K562 (cell line): Measurements from ENCODE around the gene VASH1. TPM values are rescaled to one million over a fixed set of nuclear protein-coding genes. Genes with fewer than 3 reads are reported as not detected.

Experiments used
- ATAC-seq: fragments of 200-7000 bp; cut with Tn5 transposase; 3 replicates; pipeline ENCODE4 v1.9.1; 2020; ENCODE audit warnings: moderate library complexity
- BruUV-seq: library from RNA; stranded (reverse); fragments of 400-500 nt; replicated peaks from 2 replicates; lab custom pipeline; 2021; lab: Mats Ljungman, UMichigan
- CTCF ChIA-PET: fragments of 300-600 bp; formaldehyde crosslinking; extraction: SDS; loops from one replicate; lab custom pipeline; 2021; ENCODE audit warnings: low intra/inter-chr PET ratio; lab: Yijun Ruan, JAX
- POLR2A ChIA-PET: fragments of 300-600, 350-650 bp; sonication (Branson Sonifier 250); formaldehyde crosslinking; extraction: SDS; loops from one replicate; lab custom pipeline; 2021; ENCODE audit warnings: antibody characterized with exemption, inconsistent platforms; lab: Yijun Ruan, JAX
- DNase-seq, 4 experiments: peaks; one replicate each; pipeline versions ENCODE4 v3.0.0 to v3.0.0-alpha.2; 2011 to 2018; ENCODE audit warnings: low spot score in 3 of 4, mixed read lengths in 3 of 4; ENCODE audit errors: extremely low read depth in 1 of 4
- FAIRE-seq: peaks from 2 replicates; lab custom pipeline; 2011; peaks lifted over from hg19 to GRCh38; lab: Jason Lieb, UNC
- H2AFZ ChIP-seq: 2 replicates; pipeline ENCODE4 v1.6.0; 2011; ENCODE audit warnings: low read depth, low read length, control low read depth, inconsistent platforms
- H3K27ac ChIP-seq: fragments of 200-600 bp; 3 replicates; pipeline ENCODE4 v1.8.0; 2011; ENCODE audit warnings: low read depth, mild to moderate bottlenecking, control low read depth, inconsistent platforms, low read length, moderate library complexity, mixed read lengths; ENCODE audit errors: extremely low read depth
- H3K27me3 ChIP-seq, 2 experiments: fragments of 300-600 bp in 1 of 2; 2 replicates in 1 of 2; 3 replicates in 1 of 2; pipeline versions ENCODE4 v1.6.0 to v1.8.0; 2011; ENCODE audit warnings: inconsistent platforms in 2 of 2, low read length in 2 of 2, mild to moderate bottlenecking in 1 of 2, mixed read lengths in 1 of 2, moderate library complexity in 1 of 2; ENCODE audit not compliant: control insufficient read depth in 2 of 2, insufficient read depth in 2 of 2
- H3K36me3 ChIP-seq: fragments of 300-600 bp; 3 replicates; pipeline ENCODE4 v1.8.0; 2011; ENCODE audit warnings: mild to moderate bottlenecking, low read length, inconsistent platforms; ENCODE audit not compliant: control insufficient read depth, insufficient read depth
- H3K4me1 ChIP-seq, 2 experiments: fragments of 200-600 bp in 1 of 2; replicated peaks in 1 of 2; 2 replicates in 1 of 2; 3 replicates in 1 of 2; pipeline versions ENCODE4 v1.5.1 to v1.8.0; 2011; ENCODE audit warnings: inconsistent platforms in 2 of 2, low read length in 2 of 2, mild to moderate bottlenecking in 1 of 2, mixed read lengths in 1 of 2, moderate library complexity in 1 of 2; ENCODE audit not compliant: control insufficient read depth in 2 of 2, insufficient read depth in 2 of 2
- H3K4me2 ChIP-seq: 2 replicates; pipeline ENCODE4 v1.6.1; 2011; ENCODE audit warnings: low read length, control low read depth, inconsistent platforms, mixed read lengths; ENCODE audit not compliant: insufficient read depth
- H3K4me3 ChIP-seq: fragments of 200-600 bp; sonication (generic), shearing (Covaris generic); 2 replicates; pipeline ENCODE4 v1.5.1; 2016; ENCODE audit warnings: control low read depth, inconsistent platforms
- H3K79me2 ChIP-seq: fragments of 200-600 bp; 3 replicates; pipeline ENCODE4 v1.8.0; 2011; ENCODE audit warnings: low read length, inconsistent platforms; ENCODE audit not compliant: control insufficient read depth, insufficient read depth
- H3K9ac ChIP-seq, 2 experiments: 2 replicates each; pipeline versions ENCODE4 v1.6.0 to v1.6.1; 2011; ENCODE audit warnings: low read depth in 2 of 2, low read length in 2 of 2, control low read depth in 1 of 2, inconsistent platforms in 1 of 2, mild to moderate bottlenecking in 1 of 2, mixed read lengths in 1 of 2; ENCODE audit not compliant: insufficient read depth in 1 of 2
- H3K9me1 ChIP-seq: one replicate; pipeline ENCODE4 v1.6.0; 2011; ENCODE audit warnings: inconsistent platforms, mild to moderate bottlenecking, low read length, moderate library complexity; ENCODE audit not compliant: control insufficient read depth, insufficient read depth
- H3K9me3 ChIP-seq: replicated peaks from 2 replicates; pipeline ENCODE4 v1.5.1; 2011; ENCODE audit warnings: low read depth, low read length, inconsistent platforms; ENCODE audit not compliant: control insufficient read depth, insufficient read depth
- H4K20me1 ChIP-seq: replicated peaks from 2 replicates; pipeline ENCODE4 v1.6.1; 2011; ENCODE audit warnings: low read length, inconsistent platforms, mixed read lengths; ENCODE audit not compliant: control insufficient read depth, insufficient read depth
- CEBPB ChIP-seq: fragments of 450-650 bp; IDR thresholded peaks from 2 replicates; pipeline ENCODE4 v1.6.1; 2016; ENCODE audit warnings: missing genetic modification characterization, missing compliant biosample characterization
- CEBPG ChIP-seq, 3 experiments: fragments of 200-800 bp in 1 of 3; sonication (Bioruptor generic) in 1 of 3; sonication (generic) in 1 of 3; formaldehyde crosslinking in 1 of 3; IDR thresholded peaks in 2 of 3; conservative IDR thresholded peaks in 1 of 3; 2 replicates each; pipeline versions ENCODE4 v1.6.1 to v1.8.0; 2016 to 2022; ENCODE audit warnings: missing compliant biosample characterization in 2 of 3, missing genetic modification characterization in 2 of 3, mild to moderate bottlenecking in 1 of 3, missing genetic modification reagents in 1 of 3
- HDAC2 ChIP-seq: fragments of 450-650 bp; IDR thresholded peaks from 2 replicates; pipeline ENCODE4 v1.6.1; 2016; ENCODE audit warnings: mild to moderate bottlenecking
- MCM3 ChIP-seq: fragments of 450-650 bp; IDR thresholded peaks from 2 replicates; pipeline ENCODE4 v1.6.1; 2016
- RBM39 ChIP-seq: fragments of 200-400 bp; formaldehyde crosslinking; optimal IDR thresholded peaks from 2 replicates; pipeline ENCODE3; 2018; ENCODE audit warnings: low read depth, low read length
- XRCC4 ChIP-seq: IDR thresholded peaks from one replicate; pipeline ENCODE4 v1.6.1; 2011; ENCODE audit not compliant: insufficient read depth, insufficient read length; ENCODE audit errors: extremely low read depth
- ZNF395 ChIP-seq: fragments of 200-800 bp; sonication (Bioruptor generic); IDR thresholded peaks from 2 replicates; pipeline ENCODE4 v1.6.1; 2017; ENCODE audit warnings: missing genetic modification characterization, missing compliant biosample characterization
- ZSCAN32 ChIP-seq: fragments of 450-650 bp; formaldehyde crosslinking; IDR thresholded peaks from 2 replicates; pipeline ENCODE4 v1.4.0; 2020; ENCODE audit warnings: mild to moderate bottlenecking, moderate library complexity
- WGBS: fragments of 100-300 bp; shearing (Covaris generic); methylation state at CpG from one replicate; pipeline ENCODE4 v1.1.6; 2016; ENCODE audit warnings: low coverage, mixed read lengths; ENCODE audit not compliant: insufficient coverage; ENCODE audit errors: missing lambda C conversion rate; 5-methylcytosine and 5-hydroxymethylcytosine counted together
- in situ Hi-C: fragments of 300-500 bp; cut with MboI; formaldehyde crosslinking; loops from 4 replicates; pipeline ENCODE4 v1.15.0; 2018; ENCODE audit warnings: inconsistent platforms, mixed read lengths
- intact Hi-C: fragments of 100-400 bp; cut with micrococcal nuclease; formaldehyde crosslinking; loops from 2 replicates; pipeline ENCODE4 v1.14.2; 2022
- polyA plus RNA-seq, 8 experiments: library from polyadenylated mRNA; depleted of rRNA in 4 of 8; stranded (reverse) in 5 of 8; unstranded in 3 of 8; fragments of >200 nt; fragmentation: Nextera tagmentation in 2 of 8; fragmentation: Illumina TruSeq in 1 of 8; extraction: Ambion mirVana in 2 of 8; extraction: Trizol in 1 of 8; gene quantifications; 2 replicates each; pipeline versions ENCODE4 v1.2.1 to v1.2.3, GENCODE V29; 2011 to 2014; ENCODE audit warnings: inconsistent platforms in 1 of 8, missing spikeins in 1 of 8
- total RNA-seq, 7 experiments: library from RNA; depleted of rRNA in 6 of 7; stranded (reverse); fragments of >200 nt in 6 of 7; fragmentation: Illumina TruSeq in 2 of 7; extraction: Trizol in 2 of 7; gene quantifications; 2 replicates each; pipeline versions ENCODE4 v1.2.1 to v1.2.3, GENCODE V29; 2011 to 2021; ENCODE audit warnings: low replicate concordance in 1 of 7

VASH1 gene
- total and polyA plus RNA-seq, 9 of the 15 experiments (the other 6 are each of a cell fraction or from before 2014, with no cell fraction given): 0.01 to 0.43 (median 0.13) TPM; not detected in 1

GRCh38 chr14:76786601-76787000, 25.3 kb downstream of the VASH1 start (continued):
- TF ChIP-seq ZNF395 (CRISPR knock-in tag) (no peak), RBM39 (no peak), XRCC4 (no peak), ZSCAN32 (CRISPR knock-in tag) (no peak), HDAC2 (no peak)

GRCh38 chr14:76792422-76792821, 31.2 kb downstream of the VASH1 start:
- CTCF ChIA-PET: no interaction called here
- Histone ChIP-seq H4K20me1 (no peaks in the 10 kb centered on the region), H3K79me2 (no peaks in the 10 kb centered on the region), H3K36me3 (peaks cover 35% of the 10 kb centered on the region; the same call in 1 of the 3 replicates), H3K27me3 (no peaks in the 10 kb centered on the region), H3K4me1 (no peaks in the 10 kb centered on the region), H2AFZ (no peak overlapping the region), H3K4me3 (no peak overlapping the region), H3K9me1 (no peaks in the 10 kb centered on the region), H3K27ac (no peak overlapping the region), H3K4me2 (no peak overlapping the region), H3K9me3 (no peaks in the 10 kb centered on the region), H3K9ac (no peak overlapping the region)
- intact Hi-C loops: no loop called here
- TF ChIP-seq CEBPG (CRISPR knock-in tag; IDR thresholded peaks at IDR 0.05): no peak
- peak; percentile 43 to 84 for TF ChIP-seq CEBPG (tag; conservative IDR thresholded peaks at IDR 0.05 in 1 of 2, IDR thresholded peaks at IDR 0.05 in 1 of 2)
- no peak for TF ChIP-seq MCM3
- peak; percentile 82 for TF ChIP-seq CEBPB
- POLR2A ChIA-PET: no interaction called here
- in situ Hi-C loops: no loop called here
- no peak for FAIRE-seq
- no peak for DNase-seq
- no peak for ATAC-seq
- WGBS: 88% methylated on average over 2 of the region's 2 CpGs
- no TSS peak for BruUV-seq
